CD4-positive, alpha-beta T cell treated with Interleukin-15 for 4 hours (primary cell): ENCODE data around the gene UBL3.

ENCODE experiments used
- DNase-seq: peaks from one replicate; pipeline ENCODE4 v3.0.0-alpha.2; 2020; ENCODE audit warnings: low spot score

The UBL3 gene

GRCh38 chr13:29857085-29857484, 6.7 kb upstream of the UBL3 start:
- DNase-seq, result no peak

- DNase-seq, result no peak
These were observed 6.0 kb upstream of the UBL3 start for GRCh38 chr13:29856426-29856825.

GRCh38 chr13:29855784-29856183, 5.4 kb upstream of the UBL3 start:
- no peak for DNase-seq

- no peak for DNase-seq
These were observed 4.6 kb upstream of the UBL3 start for GRCh38 chr13:29855009-29855408.

GRCh38 chr13:29853131-29853530, 2.7 kb upstream of the UBL3 start:
- DNase-seq, result no peak

GRCh38 chr13:29852472-29853054, 2.1 kb upstream of the UBL3 start:
- no peak for DNase-seq

GRCh38 chr13:29849731-29850212, 645 bp downstream of the UBL3 start:
- DNase-seq, result peak; percentile 27

GRCh38 chr13:29849071-29849631, 1.3 kb downstream of the UBL3 start:
- peak; percentile 19 for DNase-seq

- no peak for DNase-seq
These were observed 2.9 kb downstream of the UBL3 start for GRCh38 chr13:29847501-29847983.

- DNase-seq, result no peak
These were observed 3.8 kb downstream of the UBL3 start for GRCh38 chr13:29846475-29847256.

- DNase-seq, result no peak
These were observed 4.9 kb downstream of the UBL3 start for GRCh38 chr13:29845440-29846056.

- DNase-seq, result no peak
These were observed 6.0 kb downstream of the UBL3 start for GRCh38 chr13:29844441-29844840.

GRCh38 chr13:29840585-29840984, 9.8 kb downstream of the UBL3 start:
- DNase-seq, result no peak

GRCh38 chr13:29835280-29836061, 14.9 kb downstream of the UBL3 start:
- DNase-seq, result no peak

- no peak for DNase-seq
These were observed 17.6 kb downstream of the UBL3 start for GRCh38 chr13:29832761-29833298.

- no peak for DNase-seq
These were observed 20.4 kb downstream of the UBL3 start for GRCh38 chr13:29830000-29830399.

- no peak for DNase-seq
These were observed 31.3 kb downstream of the UBL3 start for GRCh38 chr13:29819143-29819542.

GRCh38 chr13:29817604-29818378, 32.6 kb downstream of the UBL3 start:
- DNase-seq, result no peak

- no peak for DNase-seq
These were observed 33.7 kb downstream of the UBL3 start for GRCh38 chr13:29816715-29817114.

- no peak for DNase-seq
These were observed 35.1 kb downstream of the UBL3 start for GRCh38 chr13:29815336-29815735.

- no peak for DNase-seq
These were observed 39.5 kb downstream of the UBL3 start for GRCh38 chr13:29810898-29811297.
